Rectal smooth muscle tissue (tissue), 1 donor: ENCODE results near the gene RPA1.

Experiments
- H3K27ac ChIP-seq: one replicate; pipeline ENCODE4 v1.7.0; 2013; ENCODE audit warnings: low read depth, low read length, inconsistent platforms
- H3K27me3 ChIP-seq: one replicate; pipeline ENCODE4 v1.7.0; 2013; ENCODE audit warnings: low read length; ENCODE audit not compliant: control insufficient read depth, insufficient read depth
- H3K36me3 ChIP-seq: one replicate; pipeline ENCODE4 v1.7.0; 2013; ENCODE audit warnings: low read length; ENCODE audit not compliant: control insufficient read depth, insufficient read depth
- H3K4me1 ChIP-seq: one replicate; pipeline ENCODE4 v1.7.0; 2013; ENCODE audit warnings: low read length; ENCODE audit not compliant: control insufficient read depth, insufficient read depth
- H3K4me3 ChIP-seq: one replicate; pipeline ENCODE4 v1.7.0; 2013; ENCODE audit warnings: low read length
- H3K9ac ChIP-seq: one replicate; pipeline ENCODE4 v1.7.0; 2013; ENCODE audit warnings: low read length

The RPA1 gene

GRCh38 chr17:1829592-1830257 lies at the start of gene RPA1, which contains the start of gene SMYD4:
Gene RPA1 (plus strand): TSS chr17:1830005. CDS start chr17:1830094, 89 bp downstream.
Gene SMYD4 (minus strand): TSS chr17:1829902. CDS start chr17:1827994, 1,908 bp downstream.
- Histone ChIP-seq H3K36me3 (no peaks in the 10 kb centered on the region), H3K9ac (peak within 1 kb of the TSS; percentile 65), H3K4me3 (peak within 1 kb of the TSS; percentile 89), H3K27ac (peak within 1 kb of the TSS; percentile 80), H3K27me3 (no peaks in the 10 kb centered on the region), H3K4me1 (peaks cover 5% of the 10 kb centered on the region)

GRCh38 chr17:1782171-1782567 lies 47.6 kb upstream of the RPA1 start:
- H3K4me3 ChIP-seq: no peak overlapping the region
- no peaks in the 10 kb centered on the region for H3K27me3 ChIP-seq
- no peak overlapping the region for H3K9ac ChIP-seq
- H3K27ac ChIP-seq: peak overlapping the region; percentile 71
- peaks cover 32% of the 10 kb centered on the region for H3K4me1 ChIP-seq
- peaks cover 7% of the 10 kb centered on the region for H3K36me3 ChIP-seq

- peaks cover 7% of the 10 kb centered on the region for H3K36me3 ChIP-seq
- peak overlapping the region; percentile 34 for H3K4me3 ChIP-seq
Measured at GRCh38 chr17:1783271-1783670, 46.5 kb upstream of the RPA1 start.

GRCh38 chr17:1783834-1784611 lies 45.8 kb upstream of the RPA1 start:
- Histone ChIP-seq H3K4me1 (peaks cover 40% of the 10 kb centered on the region), H3K9ac (no peak overlapping the region), H3K27ac (peak overlapping the region; percentile 93), H3K27me3 (no peaks in the 10 kb centered on the region), H3K4me3 (peak overlapping the region; percentile 34), H3K36me3 (peaks cover 7% of the 10 kb centered on the region)

More at GRCh38 chr17:1783271-1783670, 46.5 kb upstream of the RPA1 start:
- Histone ChIP-seq H3K4me1 (peaks cover 40% of the 10 kb centered on the region), H3K27me3 (no peaks in the 10 kb centered on the region), H3K9ac (peak overlapping the region; percentile 26), H3K27ac (peak overlapping the region; percentile 93)

- H3K36me3 ChIP-seq: peaks cover 7% of the 10 kb centered on the region
- no peaks in the 10 kb centered on the region for H3K27me3 ChIP-seq
- peaks cover 28% of the 10 kb centered on the region for H3K4me1 ChIP-seq
- H3K9ac ChIP-seq: no peak overlapping the region
- no peak overlapping the region for H3K4me3 ChIP-seq
- H3K27ac ChIP-seq: peak overlapping the region; percentile 84
Measured at GRCh38 chr17:1785930-1786329, 43.9 kb upstream of the RPA1 start.

- no peak overlapping the region for H3K9ac ChIP-seq
- peak overlapping the region; percentile 84 for H3K27ac ChIP-seq
- H3K4me3 ChIP-seq: peak overlapping the region; percentile 4
- H3K4me1 ChIP-seq: peaks cover 28% of the 10 kb centered on the region
- H3K36me3 ChIP-seq: peaks cover 3% of the 10 kb centered on the region
- no peaks in the 10 kb centered on the region for H3K27me3 ChIP-seq
Measured at GRCh38 chr17:1786708-1787107, 43.1 kb upstream of the RPA1 start.

- Histone ChIP-seq H3K9ac (no peak overlapping the region), H3K4me3 (peak overlapping the region; percentile 4), H3K27ac (peak overlapping the region; percentile 84), H3K27me3 (no peaks in the 10 kb centered on the region), H3K36me3 (no peaks in the 10 kb centered on the region), H3K4me1 (peaks cover 24% of the 10 kb centered on the region)
Measured at GRCh38 chr17:1787301-1787902, 42.4 kb upstream of the RPA1 start.

- peaks cover 15% of the 10 kb centered on the region for H3K4me1 ChIP-seq
- no peaks in the 10 kb centered on the region for H3K36me3 ChIP-seq
- no peak overlapping the region for H3K27ac ChIP-seq
- no peak overlapping the region for H3K9ac ChIP-seq
- H3K4me3 ChIP-seq: no peak overlapping the region
- no peaks in the 10 kb centered on the region for H3K27me3 ChIP-seq
Measured at GRCh38 chr17:1789936-1790335, 39.9 kb upstream of the RPA1 start.

GRCh38 chr17:1792495-1793446 lies 37.0 kb upstream of the RPA1 start:
- no peaks in the 10 kb centered on the region for H3K27me3 ChIP-seq
- no peaks in the 10 kb centered on the region for H3K36me3 ChIP-seq
- no peak overlapping the region for H3K4me3 ChIP-seq
- no peak overlapping the region for H3K9ac ChIP-seq
- H3K27ac ChIP-seq: no peak overlapping the region
- peaks cover 7% of the 10 kb centered on the region for H3K4me1 ChIP-seq

GRCh38 chr17:1793447-1793806 lies 36.4 kb upstream of the RPA1 start:
- Histone ChIP-seq H3K9ac (no peak overlapping the region), H3K4me1 (peaks cover 5% of the 10 kb centered on the region), H3K27me3 (no peaks in the 10 kb centered on the region), H3K27ac (no peak overlapping the region), H3K4me3 (no peak overlapping the region), H3K36me3 (no peaks in the 10 kb centered on the region)

- Histone ChIP-seq H3K4me1 (peaks cover 5% of the 10 kb centered on the region), H3K4me3 (no peak overlapping the region), H3K9ac (no peak overlapping the region), H3K27ac (peak overlapping the region; percentile 61), H3K27me3 (no peaks in the 10 kb centered on the region), H3K36me3 (peaks cover 10% of the 10 kb centered on the region)
Measured at GRCh38 chr17:1796800-1797199, 33.0 kb upstream of the RPA1 start.
